Middle frontal gyrus (tissue), 1 donor: Measurements from ENCODE around the gene NPAS1.

Experiments used
- DNase-seq: peaks from one replicate; pipeline ENCODE4 v3.0.0-alpha.2; 2015; ENCODE audit warnings: low spot score; ENCODE audit errors: extremely low spot score

The NPAS1 gene

DNA sequence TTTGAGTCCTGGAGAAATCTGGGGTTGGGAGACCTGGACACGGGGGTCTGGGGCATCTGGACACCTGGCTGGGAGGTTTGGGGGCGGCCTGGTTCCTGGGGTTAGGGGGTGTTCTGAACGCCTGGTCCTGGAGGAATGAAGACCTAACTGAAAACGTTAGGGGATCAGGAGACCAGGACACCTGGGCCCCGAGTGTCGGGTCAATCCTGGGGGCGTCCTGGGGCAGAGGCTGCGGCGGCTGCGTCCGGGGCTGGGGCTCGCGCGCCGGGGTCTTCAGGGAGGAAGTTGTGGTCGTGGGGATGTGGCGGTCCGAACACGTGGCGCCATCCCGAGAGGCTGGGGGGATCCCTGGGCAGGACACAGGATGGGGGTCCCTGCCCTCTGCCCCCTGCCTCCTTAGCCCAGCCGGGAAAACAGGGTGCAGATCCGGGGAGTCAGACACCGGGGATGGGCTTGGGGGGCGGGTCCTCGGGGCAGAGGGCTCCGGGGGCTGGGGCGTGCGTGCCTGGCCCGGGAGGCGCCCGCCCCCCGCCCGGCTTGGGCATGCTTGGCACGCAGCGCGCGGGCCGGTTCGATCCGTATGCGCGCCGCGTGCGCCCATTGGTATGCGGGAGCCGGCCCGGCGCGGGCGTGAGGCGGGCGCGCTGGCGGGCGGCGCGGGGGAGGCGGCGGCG lies 632 bp downstream of the NPAS1 start:
- no peak for DNase-seq

GRCh38 chr19:47020992-47021496 lies 1.4 kb downstream of the NPAS1 start:
- no peak for DNase-seq

DNA sequence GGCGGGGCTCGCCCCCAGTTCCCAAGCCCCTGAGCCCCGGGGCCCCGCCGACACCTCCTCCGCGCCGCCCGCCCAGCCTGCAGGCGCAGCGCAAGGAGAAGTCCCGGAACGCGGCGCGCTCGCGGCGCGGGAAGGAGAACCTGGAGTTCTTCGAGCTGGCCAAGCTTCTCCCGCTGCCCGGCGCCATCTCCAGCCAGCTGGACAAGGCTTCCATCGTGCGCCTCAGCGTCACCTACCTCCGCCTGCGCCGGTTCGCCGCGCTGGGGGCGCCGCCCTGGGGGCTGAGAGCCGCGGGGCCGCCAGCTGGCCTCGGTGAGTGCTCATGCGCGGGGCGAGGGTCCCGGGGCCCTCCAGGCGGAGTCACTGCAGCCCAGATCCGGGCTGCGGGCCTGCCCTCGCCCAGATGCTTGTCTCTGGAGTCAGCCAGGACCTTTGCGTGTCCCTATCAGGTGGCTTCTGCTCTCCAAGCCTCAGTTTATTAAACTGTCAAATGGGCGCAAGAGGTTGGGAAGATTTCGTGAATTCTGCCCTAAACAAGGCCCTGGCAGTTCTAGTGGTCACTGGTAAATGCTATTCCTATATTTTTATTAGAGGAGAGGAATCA lies 2.0 kb downstream of the NPAS1 start:
- no peak for DNase-seq

DNA sequence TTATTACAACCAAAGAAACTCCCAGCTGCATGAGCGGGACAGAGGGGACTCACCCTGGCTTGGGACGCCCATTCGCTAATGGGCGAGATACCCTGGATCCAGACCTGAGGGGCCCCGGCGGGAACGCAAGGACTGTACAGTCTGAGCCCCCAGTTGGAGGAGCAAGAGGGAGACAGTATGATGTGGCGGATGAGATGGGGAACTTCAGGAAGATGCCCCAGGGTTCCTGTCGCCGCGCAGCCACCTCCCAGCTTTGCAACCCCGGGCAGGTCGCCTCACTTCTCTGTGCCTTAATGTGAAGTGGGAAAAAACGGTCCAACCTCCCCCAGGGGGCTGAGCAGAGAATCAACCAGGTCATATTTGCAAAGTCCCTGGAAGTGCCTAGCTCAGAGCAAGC lies 2.5 kb downstream of the NPAS1 start:
- no peak for DNase-seq

DNA sequence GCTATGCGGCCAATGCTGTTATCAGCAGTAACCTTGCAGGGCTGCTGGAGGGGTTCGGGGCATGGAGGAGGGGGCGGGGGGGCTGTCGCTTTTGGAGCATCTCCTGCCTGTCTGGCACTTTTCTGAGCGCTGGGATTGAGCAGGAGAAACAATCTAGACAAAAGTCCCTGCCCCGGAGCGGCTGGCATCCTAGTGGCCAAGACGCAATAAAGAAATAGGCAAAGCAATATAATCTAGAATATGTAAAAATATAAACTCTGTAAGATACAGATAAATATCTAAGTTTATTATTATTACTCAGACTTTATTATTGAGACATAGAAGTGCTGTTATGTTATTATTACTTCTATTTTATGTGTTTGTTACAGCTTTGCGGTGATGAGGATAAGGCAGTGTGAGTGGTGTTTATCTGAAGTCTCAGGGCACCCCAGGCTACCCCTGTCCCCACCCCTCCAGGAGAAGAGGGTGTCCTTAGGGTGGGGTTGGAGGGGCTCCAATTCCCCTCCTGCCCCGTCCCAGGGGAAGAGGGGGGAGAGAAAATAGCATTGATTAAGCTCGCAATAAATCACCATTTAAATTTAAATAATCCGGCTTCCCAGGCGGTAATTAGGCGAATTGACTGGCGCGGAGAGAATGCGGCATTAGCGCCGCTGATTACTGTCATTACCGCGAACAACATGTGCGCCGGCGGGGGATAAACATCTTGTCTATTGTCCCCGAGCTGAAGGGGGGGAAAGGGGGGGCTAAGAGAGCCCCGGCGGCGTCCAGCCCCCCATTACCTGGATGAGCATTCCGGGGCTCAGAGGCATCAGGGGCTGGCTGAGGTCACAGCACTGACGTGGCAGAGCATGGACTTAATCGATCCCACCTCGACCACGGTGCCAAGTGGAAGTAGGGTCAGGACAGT lies 3.2 kb downstream of the NPAS1 start:
- DNase-seq: no peak

- DNase-seq: no peak
These were observed 3.8 kb downstream of the NPAS1 start for GRCh38 chr19:47023448-47023794.

GRCh38 chr19:47024502-47024901 lies 4.9 kb downstream of the NPAS1 start:
- DNase-seq: no peak

DNA sequence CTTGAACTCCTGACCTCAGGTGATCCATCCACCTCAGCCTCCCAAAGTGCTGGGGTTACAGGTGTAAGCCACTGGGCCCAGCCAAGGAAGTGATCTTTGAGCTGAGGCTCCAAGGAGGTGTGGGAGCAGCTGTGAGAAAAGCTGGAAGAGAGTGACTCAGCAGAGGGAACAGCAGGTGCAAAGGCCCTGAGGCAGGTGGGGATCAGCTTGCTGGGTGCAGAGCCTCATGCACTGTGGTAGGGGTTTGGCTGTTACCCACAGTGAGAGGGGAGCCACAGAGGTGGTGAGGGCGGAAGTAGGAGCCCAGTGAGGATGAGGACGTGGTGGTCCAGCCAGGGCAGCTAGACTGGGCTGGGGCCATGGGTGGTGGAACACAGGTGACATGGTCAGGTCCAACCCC lies 6.5 kb downstream of the NPAS1 start:
- DNase-seq: no peak

DNA sequence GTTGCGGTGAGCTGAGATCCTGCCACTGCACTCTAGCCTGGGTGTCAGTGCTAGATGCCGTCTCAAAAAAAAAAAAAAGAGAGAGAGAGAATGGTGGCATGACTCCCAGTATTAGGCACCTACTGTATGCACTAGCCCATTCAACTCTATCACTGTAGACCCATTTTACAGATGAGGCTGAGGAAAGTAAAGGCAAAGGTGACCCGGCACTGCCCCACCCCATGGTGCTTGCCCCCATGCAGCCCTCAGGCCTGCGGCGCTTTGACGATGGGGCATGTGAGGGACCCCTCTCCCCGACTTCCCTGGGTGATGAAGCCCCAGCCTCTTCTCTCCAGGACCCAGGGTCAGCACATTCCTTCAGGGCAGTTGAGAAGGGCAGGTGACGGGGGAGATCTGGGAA lies 7.3 kb downstream of the NPAS1 start:
- no peak for DNase-seq

GRCh38 chr19:47027586-47028088 lies 8.0 kb downstream of the NPAS1 start:
- no peak for DNase-seq

DNA sequence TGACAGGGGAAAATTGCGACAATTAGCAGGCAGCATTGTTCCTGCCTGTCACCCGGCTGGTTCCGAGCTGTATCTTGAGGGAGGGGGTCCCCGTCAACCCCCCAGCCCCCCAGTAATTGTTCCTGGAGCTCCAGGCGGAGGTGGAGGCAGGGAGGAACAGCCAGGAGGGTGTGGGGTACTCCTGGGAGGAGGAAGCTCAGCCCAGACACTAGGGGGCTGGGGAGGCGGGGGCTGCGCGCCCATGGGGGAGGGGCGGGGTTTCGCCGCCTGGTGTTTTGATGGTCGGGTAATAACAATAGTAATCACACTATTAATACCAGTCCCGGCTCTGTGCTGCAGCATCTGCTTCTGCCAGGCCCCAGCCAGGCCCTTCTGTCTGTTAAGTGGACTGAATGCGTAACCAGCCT lies 8.6 kb downstream of the NPAS1 start:
- DNase-seq: no peak

- no peak for DNase-seq
These were observed 12.7 kb downstream of the NPAS1 start for GRCh38 chr19:47032171-47032811.

GRCh38 chr19:47035127-47036096 lies 15.8 kb downstream of the NPAS1 start:
- DNase-seq: peak; percentile 73

- no peak for DNase-seq
These were observed 16.5 kb downstream of the NPAS1 start for GRCh38 chr19:47036097-47036651.

- no peak for DNase-seq
These were observed 18.1 kb downstream of the NPAS1 start for GRCh38 chr19:47037766-47038165.

DNA sequence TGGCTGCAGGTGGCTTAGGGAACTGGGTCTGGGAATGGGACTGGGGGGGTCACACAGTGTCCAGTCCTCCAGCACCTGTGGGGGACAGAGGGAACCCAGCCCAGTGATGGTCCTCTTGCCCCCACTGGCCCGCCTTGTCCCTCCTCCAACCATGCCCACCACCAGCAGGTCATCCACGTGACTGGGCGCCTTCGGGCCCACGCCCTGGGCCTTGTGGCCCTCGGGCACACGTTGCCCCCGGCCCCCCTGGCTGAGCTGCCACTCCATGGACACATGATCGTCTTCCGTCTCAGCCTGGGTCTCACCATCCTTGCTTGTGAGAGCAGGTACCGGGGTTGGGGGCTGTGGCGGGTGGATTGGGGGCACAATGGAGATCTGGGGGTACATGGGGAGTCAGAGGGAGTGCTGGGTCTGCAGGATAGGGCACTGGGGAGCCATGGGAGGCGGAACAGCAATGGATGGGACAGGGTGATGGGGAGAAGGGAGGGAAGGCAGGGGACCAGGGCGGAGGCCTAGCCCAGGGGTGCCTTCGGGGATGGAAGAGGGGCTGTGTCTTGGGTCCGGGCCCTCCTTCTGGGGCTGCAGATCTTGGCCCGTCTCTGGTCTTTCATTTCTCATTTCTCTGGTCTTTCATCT lies 19.7 kb downstream of the NPAS1 start:
- no peak for DNase-seq

DNA sequence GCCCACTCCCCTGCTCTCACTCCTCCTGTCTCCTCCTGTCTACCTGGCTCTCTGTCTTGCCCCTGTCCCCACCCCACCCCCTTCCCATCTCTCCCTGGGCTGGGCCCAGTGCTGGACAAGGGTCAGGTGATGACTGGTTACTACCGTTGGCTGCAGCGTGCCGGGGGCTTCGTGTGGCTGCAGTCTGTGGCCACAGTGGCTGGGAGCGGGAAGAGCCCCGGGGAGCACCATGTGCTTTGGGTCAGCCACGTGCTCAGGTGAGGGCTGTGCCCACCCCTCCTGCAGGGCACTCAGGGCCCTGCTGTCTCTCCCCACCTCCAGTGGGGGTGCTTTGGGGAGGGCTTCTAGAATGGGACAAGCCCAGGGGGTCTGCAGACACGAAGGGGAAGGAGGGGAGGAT lies 21.2 kb downstream of the NPAS1 start:
- DNase-seq: no peak

- no peak for DNase-seq
These were observed 25.6 kb downstream of the NPAS1 start for GRCh38 chr19:47044946-47045866.
